SK-N-MC (cell line): Measurements from ENCODE around the gene NMNAT2.

Experiments used
- EZH2 ChIP-seq: fragments of 200-600 bp; sonication (generic); IDR thresholded peaks from one replicate; pipeline ENCODE4 v1.6.1; 2017; ENCODE audit warnings: antibody characterized with exemption
- FOXP2 ChIP-seq: optimal IDR thresholded peaks from 2 replicates; pipeline ENCODE3; 2011; ENCODE audit warnings: mild to moderate bottlenecking, moderate library complexity; ENCODE audit not compliant: insufficient read depth; ENCODE audit errors: extremely low read length, control extremely low read depth
- POLR2AphosphoS5 ChIP-seq: IDR thresholded peaks from 2 replicates; pipeline ENCODE4 v1.6.1; 2012; ENCODE audit warnings: mild to moderate bottlenecking, low read depth, low read length, borderline replicate concordance

- no peak for TF ChIP-seq POLR2AphosphoS5
- no peak for TF ChIP-seq EZH2
- no peak for TF ChIP-seq FOXP2
Measured at GRCh38 chr1:183327434-183328290, 90.5 kb downstream of the NMNAT2 start.
